ENCODE results near the gene PLEKHD1. TPM values are rescaled to one million over a fixed set of nuclear protein-coding genes. Genes with fewer than 3 reads are reported as not detected.

PLEKHD1 gene
- total RNA-seq, 5 donors from 2014 or later (not counting 1 experiment from before 2014, with no cell fraction given), result 0.28 to 0.61 (median 0.44) TPM

DNA sequence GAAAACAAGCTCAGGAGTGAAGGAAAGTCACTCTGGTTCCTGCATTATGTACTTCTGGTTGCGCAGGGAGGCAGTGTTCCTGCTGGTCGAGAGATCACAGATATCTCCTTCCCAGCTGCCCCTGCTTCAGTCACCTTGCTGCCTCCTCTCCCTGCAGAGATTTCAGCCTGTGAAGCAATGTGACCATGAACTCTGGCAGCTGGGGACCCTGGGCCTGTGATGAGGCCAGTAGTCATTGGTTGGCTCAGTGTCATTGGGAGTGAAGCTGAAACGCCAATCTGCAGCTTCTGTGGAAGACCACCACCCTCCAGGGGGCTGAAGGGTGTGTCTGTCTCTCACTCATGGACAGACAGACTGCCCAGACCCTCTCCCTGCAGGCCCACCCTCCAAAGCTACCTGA, 45.0 kb downstream of the PLEKHD1 start:
- ATAC-seq (replicated peaks in 1 of 4), result no peak
- no peak for DNase-seq
- ChIA-PET CTCF (no interaction called here), POLR2A (no interaction called here)
- Mint-ChIP-seq H3K27ac (no peak overlapping the region), H3K4me3 (no peak overlapping the region), H3K27me3 (peaks cover 6 to 15% of the 10 kb centered on the region in 2 donors), H3K4me1 (no peaks in the 10 kb centered on the region), H3K9me3 (no peaks in the 10 kb centered on the region), H3K36me3 (no peaks in the 10 kb centered on the region)
- H3K4me3 ChIP-seq (ENCODE audit: control insufficient read depth in 1 of 2, extremely low read depth in 1 of 2, low read length in 1 of 2), result no peak overlapping the region
- no peaks in the 10 kb centered on the region for H3K36me3 ChIP-seq (ENCODE audit: control insufficient read depth in 2 of 2, extremely low read depth in 1 of 2, insufficient read depth in 1 of 2, low read length in 1 of 2)
- H3K9me3 ChIP-seq, result no peaks in the 10 kb centered on the region
- H3K27me3 ChIP-seq (replicated peaks in 1 of 2; ENCODE audit: control insufficient read depth in 2 of 2, extremely low read depth in 1 of 2, insufficient read depth in 2 of 2, low read length in 1 of 2), result peaks cover 0 to 25% of the 10 kb centered on the region in 2 experiments
- no peak overlapping the region for H3K27ac ChIP-seq (ENCODE audit: low read length)
- H3K4me1 ChIP-seq (ENCODE audit: control insufficient read depth in 1 of 2, extremely low read depth in 1 of 2, insufficient read depth in 2 of 2, low read length in 2 of 2), result no peaks in the 10 kb centered on the region
- 70% methylated on average over 2 of the region's 3 CpGs for WGBS (ENCODE audit: insufficient coverage)

DNA sequence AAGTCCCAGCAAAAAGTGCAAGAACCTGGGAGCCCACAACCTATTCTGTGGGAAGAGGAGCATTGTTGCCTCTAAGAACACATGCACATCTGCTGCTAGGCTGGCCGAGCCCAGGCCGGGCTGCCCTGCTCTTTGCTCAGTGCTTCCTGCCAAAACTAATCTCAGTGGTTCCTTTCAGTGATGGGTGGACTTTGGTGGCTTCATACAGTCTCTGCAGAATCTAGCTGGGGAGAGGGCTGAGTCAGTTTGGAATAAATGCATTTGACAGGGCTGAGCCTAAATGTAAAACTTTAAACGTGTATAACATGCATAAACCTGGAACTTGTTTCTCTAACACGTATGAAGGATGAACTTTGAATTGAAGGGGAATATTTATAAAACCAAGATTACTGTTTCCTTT, 45.6 kb downstream of the PLEKHD1 start:
- no peak overlapping the region for H3K4me3 ChIP-seq (ENCODE audit: control insufficient read depth in 1 of 2, extremely low read depth in 1 of 2, low read length in 1 of 2)
- DNase-seq (no peak), ATAC-seq (replicated peaks in 1 of 4) (no peak)
- Mint-ChIP-seq H3K4me3 (no peak overlapping the region), H3K4me1 (no peaks in the 10 kb centered on the region), H3K36me3 (no peaks in the 10 kb centered on the region), H3K27ac (no peak overlapping the region), H3K27me3 (peaks cover 9 to 20% of the 10 kb centered on the region in 2 donors), H3K9me3 (no peaks in the 10 kb centered on the region)
- H3K27ac ChIP-seq (ENCODE audit: low read length), result no peak overlapping the region
- 100% methylated on average over 2 of the region's 4 CpGs for WGBS (ENCODE audit: insufficient coverage)
- POLR2A ChIA-PET, result no interaction called here
- peaks cover 0 to 26% of the 10 kb centered on the region in 2 experiments for H3K27me3 ChIP-seq (replicated peaks in 1 of 2; ENCODE audit: control insufficient read depth in 2 of 2, extremely low read depth in 1 of 2, insufficient read depth in 2 of 2, low read length in 1 of 2)
- H3K4me1 ChIP-seq (ENCODE audit: control insufficient read depth in 1 of 2, extremely low read depth in 1 of 2, insufficient read depth in 2 of 2, low read length in 2 of 2), result no peaks in the 10 kb centered on the region
- no peaks in the 10 kb centered on the region for H3K9me3 ChIP-seq
- H3K36me3 ChIP-seq (ENCODE audit: control insufficient read depth in 2 of 2, extremely low read depth in 1 of 2, insufficient read depth in 1 of 2, low read length in 1 of 2), result no peaks in the 10 kb centered on the region
- CTCF ChIA-PET, result no interaction called here

GRCh38 chr14:69531135-69531534, 46.6 kb downstream of the PLEKHD1 start:
- H3K4me3 Mint-ChIP-seq, result no peak overlapping the region
- no peak for ATAC-seq (replicated peaks in 1 of 4)

DNA sequence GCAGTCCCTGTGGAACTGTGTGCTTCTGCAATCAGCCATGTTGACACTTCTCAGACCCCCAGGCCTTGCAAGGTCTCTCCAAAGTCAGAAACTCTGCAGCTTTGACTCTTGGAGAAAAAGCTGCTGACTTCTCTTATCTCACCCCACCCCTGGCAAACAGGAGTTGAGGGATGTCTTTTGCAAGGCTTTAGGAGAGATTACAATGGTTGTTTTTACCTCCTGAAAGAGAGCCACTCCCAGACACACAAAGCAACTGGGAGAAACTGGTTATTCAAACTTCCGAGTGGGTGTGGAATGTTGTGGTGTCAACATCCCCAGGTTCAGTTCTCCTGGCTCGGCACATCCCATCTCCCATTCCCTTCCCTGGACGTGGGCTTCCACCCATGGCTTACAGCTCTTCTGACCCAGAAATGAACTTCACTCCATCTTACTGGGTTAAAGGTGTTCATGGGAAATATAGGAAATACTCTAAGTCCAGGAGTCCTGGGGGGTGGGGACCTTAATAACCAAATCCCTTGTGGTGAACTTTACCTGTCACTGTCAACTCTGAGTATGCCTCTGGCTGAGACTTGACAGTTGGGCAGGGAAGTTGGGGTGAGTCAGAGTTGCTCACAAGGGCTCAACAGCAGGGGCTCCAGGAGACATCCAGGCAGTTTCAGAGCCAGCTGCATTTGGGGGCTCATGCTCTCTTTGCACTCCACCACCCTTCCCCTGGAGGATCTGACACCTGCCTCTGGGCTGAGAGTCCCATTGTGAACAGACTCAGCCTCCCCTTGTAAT, 48.2 kb downstream of the PLEKHD1 start:
- no peaks in the 10 kb centered on the region for H3K36me3 ChIP-seq (ENCODE audit: control insufficient read depth in 2 of 2, extremely low read depth in 1 of 2, insufficient read depth in 1 of 2, low read length in 1 of 2)
- H3K27me3 ChIP-seq (replicated peaks in 1 of 2; ENCODE audit: control insufficient read depth in 2 of 2, extremely low read depth in 1 of 2, insufficient read depth in 2 of 2, low read length in 1 of 2), result peaks cover 0 to 36% of the 10 kb centered on the region in 2 experiments
- ATAC-seq (replicated peaks in 1 of 4) (no peak), DNase-seq (no peak)
- ChIA-PET CTCF (interaction anchor here in 1 of 2 donors (0.6 kb wide), 1 partner anchor 78 kb away, joined by 8 read pairs; no protein-coding TSS in a partner anchor), POLR2A (no interaction called here)
- no peak overlapping the region for H3K27ac ChIP-seq (ENCODE audit: low read length)
- Mint-ChIP-seq H3K4me3 (no peak overlapping the region), H3K36me3 (no peaks in the 10 kb centered on the region), H3K4me1 (no peaks in the 10 kb centered on the region), H3K27me3 (peaks cover 23 to 26% of the 10 kb centered on the region in 2 donors), H3K27ac (no peak overlapping the region), H3K9me3 (no peaks in the 10 kb centered on the region)
- H3K4me1 ChIP-seq (ENCODE audit: control insufficient read depth in 1 of 2, extremely low read depth in 1 of 2, insufficient read depth in 2 of 2, low read length in 2 of 2), result no peaks in the 10 kb centered on the region
- H3K9me3 ChIP-seq, result no peaks in the 10 kb centered on the region
- no peak overlapping the region for H3K4me3 ChIP-seq (ENCODE audit: control insufficient read depth in 1 of 2, extremely low read depth in 1 of 2, low read length in 1 of 2)
- WGBS (ENCODE audit: insufficient coverage), result no CpG with 5 or more reads among the region's 3 CpGs

More at GRCh38 chr14:69531135-69531534, 46.6 kb downstream of the PLEKHD1 start:
- no peak overlapping the region for H3K27ac Mint-ChIP-seq
- Histone ChIP-seq H3K27ac (ENCODE audit: low read length) (no peak overlapping the region), H3K4me1 (ENCODE audit: control insufficient read depth in 1 of 2, extremely low read depth in 1 of 2, insufficient read depth in 2 of 2, low read length in 2 of 2) (no peaks in the 10 kb centered on the region), H3K27me3 (replicated peaks in 1 of 2; ENCODE audit: control insufficient read depth in 2 of 2, extremely low read depth in 1 of 2, insufficient read depth in 2 of 2, low read length in 1 of 2) (peaks cover 0 to 30% of the 10 kb centered on the region in 2 experiments), H3K9me3 (no peaks in the 10 kb centered on the region), H3K36me3 (ENCODE audit: control insufficient read depth in 2 of 2, extremely low read depth in 1 of 2, insufficient read depth in 1 of 2, low read length in 1 of 2) (no peaks in the 10 kb centered on the region), H3K4me3 (ENCODE audit: control insufficient read depth in 1 of 2, extremely low read depth in 1 of 2, low read length in 1 of 2) (no peak overlapping the region)
- WGBS (ENCODE audit: insufficient coverage), result no CpG with 5 or more reads among the region's 3 CpGs
- ChIA-PET POLR2A (no interaction called here), CTCF (no interaction called here)
- no peak for DNase-seq
- no peaks in the 10 kb centered on the region for H3K4me1 Mint-ChIP-seq
- H3K27me3 Mint-ChIP-seq, result peaks cover 18 to 26% of the 10 kb centered on the region in 2 donors
- H3K36me3 Mint-ChIP-seq, result no peaks in the 10 kb centered on the region
- H3K9me3 Mint-ChIP-seq, result no peaks in the 10 kb centered on the region

GRCh38 chr14:69535230-69535848, 50.8 kb downstream of the PLEKHD1 start:
- Histone ChIP-seq H3K4me3 (ENCODE audit: control insufficient read depth in 1 of 2, extremely low read depth in 1 of 2, low read length in 1 of 2) (no peak overlapping the region), H3K36me3 (ENCODE audit: control insufficient read depth in 2 of 2, extremely low read depth in 1 of 2, insufficient read depth in 1 of 2, low read length in 1 of 2) (no peaks in the 10 kb centered on the region), H3K27ac (ENCODE audit: low read length) (no peak overlapping the region), H3K4me1 (ENCODE audit: control insufficient read depth in 1 of 2, extremely low read depth in 1 of 2, insufficient read depth in 2 of 2, low read length in 2 of 2) (no peaks in the 10 kb centered on the region), H3K9me3 (no peaks in the 10 kb centered on the region), H3K27me3 (replicated peaks in 1 of 2; ENCODE audit: control insufficient read depth in 2 of 2, extremely low read depth in 1 of 2, insufficient read depth in 2 of 2, low read length in 1 of 2) (peaks cover 0 to 29% of the 10 kb centered on the region in 2 experiments)
- DNase-seq (no peak), ATAC-seq (replicated peaks in 1 of 4) (no peak)
- Mint-ChIP-seq H3K27ac (no peak overlapping the region), H3K4me1 (no peaks in the 10 kb centered on the region), H3K9me3 (no peaks in the 10 kb centered on the region), H3K27me3 (peaks cover 23 to 28% of the 10 kb centered on the region in 2 donors), H3K36me3 (no peaks in the 10 kb centered on the region), H3K4me3 (no peak overlapping the region)
- POLR2A ChIA-PET, result no interaction called here
- CTCF ChIA-PET, result no interaction called here
- WGBS (ENCODE audit: insufficient coverage), result 0% methylated on average over 2 of the region's 4 CpGs

DNA sequence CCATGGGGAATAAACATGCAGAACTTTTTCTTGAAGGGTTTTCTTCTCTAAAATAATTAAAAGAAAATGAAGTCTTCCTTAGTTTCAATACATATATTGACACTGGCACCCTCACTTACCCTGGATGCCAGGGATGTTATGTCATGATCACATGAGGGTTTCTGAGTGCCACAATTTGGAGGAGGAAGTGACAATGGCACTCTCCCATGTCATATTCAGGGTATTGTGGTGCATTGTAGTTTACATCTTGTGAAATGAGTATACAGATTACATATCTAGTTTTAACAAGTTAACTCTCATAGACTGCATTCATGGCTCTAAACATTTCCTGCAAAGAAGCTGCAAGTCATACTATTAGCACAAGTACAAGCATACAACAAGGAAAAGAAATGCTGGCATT, 52.4 kb downstream of the PLEKHD1 start:
- H3K4me1 ChIP-seq (ENCODE audit: control insufficient read depth in 1 of 2, extremely low read depth in 1 of 2, insufficient read depth in 2 of 2, low read length in 2 of 2), result no peaks in the 10 kb centered on the region
- no peak for ATAC-seq (replicated peaks in 1 of 4)
- no peak overlapping the region for H3K27ac ChIP-seq (ENCODE audit: low read length)
- H3K4me3 ChIP-seq (ENCODE audit: control insufficient read depth in 1 of 2, extremely low read depth in 1 of 2, low read length in 1 of 2), result no peak overlapping the region
- DNase-seq, result no peak
- H3K36me3 ChIP-seq (ENCODE audit: control insufficient read depth in 2 of 2, extremely low read depth in 1 of 2, insufficient read depth in 1 of 2, low read length in 1 of 2), result no peaks in the 10 kb centered on the region
- H3K27me3 Mint-ChIP-seq, result peaks cover 24 to 25% of the 10 kb centered on the region in 2 donors
- no peaks in the 10 kb centered on the region for H3K36me3 Mint-ChIP-seq
- no peak overlapping the region for H3K27ac Mint-ChIP-seq
- no peaks in the 10 kb centered on the region for H3K9me3 ChIP-seq
- H3K4me1 Mint-ChIP-seq, result no peaks in the 10 kb centered on the region
- H3K27me3 ChIP-seq (replicated peaks in 1 of 2; ENCODE audit: control insufficient read depth in 2 of 2, extremely low read depth in 1 of 2, insufficient read depth in 2 of 2, low read length in 1 of 2), result peaks cover 0 to 35% of the 10 kb centered on the region in 2 experiments
- no peak overlapping the region for H3K4me3 Mint-ChIP-seq
- POLR2A ChIA-PET, result no interaction called here
- no peaks in the 10 kb centered on the region for H3K9me3 Mint-ChIP-seq
- CTCF ChIA-PET, result no interaction called here
